Endothelial cell of umbilical vein (primary cell): ENCODE measurements around the gene GRM5.
"Not testable (repeated sequence)": the region's sequence is repeated elsewhere in the genome, so short reads cannot be mapped to it uniquely, and the experiment has no call there.

Experiments used
- CTCF ChIP-seq, 2 donors: IDR thresholded peaks; 1 replicate in 1 of 2; 2 replicates in 1 of 2; pipeline ENCODE4 v1.5.1; 2011; ENCODE audit warnings: low read length in 2 of 2, mild to moderate bottlenecking in 2 of 2, moderate library complexity in 2 of 2, control low read depth in 1 of 2, inconsistent platforms in 1 of 2, low read depth in 1 of 2; ENCODE audit not compliant: insufficient read depth in 1 of 2; ENCODE audit errors: extremely low read depth in 1 of 2
- MYC ChIP-seq: IDR thresholded peaks from one replicate; pipeline ENCODE4 v1.6.1; 2011; ENCODE audit warnings: mild to moderate bottlenecking, low read depth, low read length
- POLR2A ChIP-seq: IDR thresholded peaks from 2 replicates; pipeline ENCODE4 v1.6.1; 2012; ENCODE audit warnings: low read depth, mild to moderate bottlenecking, control low read depth, low read length
- POLR2AphosphoS5 ChIP-seq: IDR thresholded peaks from 2 replicates; pipeline ENCODE4 v1.6.1; 2012; ENCODE audit warnings: low read depth, mild to moderate bottlenecking, control low read depth, low read length, moderate library complexity; ENCODE audit not compliant: insufficient read depth

- not testable (repeated sequence) for TF ChIP-seq CTCF (IDR thresholded peaks at IDR 0.05; ENCODE audit: extremely low read depth in 1 of 2, insufficient read depth in 1 of 2, low read depth in 1 of 2, low read length in 2 of 2); POLR2AphosphoS5; MYC; POLR2A
Measured at GRCh38 chr11:88838139-88838538, 227.6 kb downstream of the GRM5 start.
